Myocyte (in vitro differentiated cells): ENCODE results near the gene MMP24. TPM values are rescaled to one million over a fixed set of nuclear protein-coding genes. Genes with fewer than 3 reads are reported as not detected.
A peak's percentile ranks its signal among the peaks of the same experiment; 100 is the strongest.

ENCODE experiments used
- DNase-seq: peaks from one replicate; pipeline ENCODE4 v3.0.0-alpha.2; 2012; ENCODE audit warnings: low read depth
- total RNA-seq: library from RNA; depleted of rRNA; stranded (reverse); fragments of >200 nt; gene quantifications from 2 replicates; pipeline ENCODE4 v1.2.3, GENCODE V29; 2014

MMP24 gene
- total RNA-seq, 1 donor from 2014 or later: 0.29 TPM

DNA sequence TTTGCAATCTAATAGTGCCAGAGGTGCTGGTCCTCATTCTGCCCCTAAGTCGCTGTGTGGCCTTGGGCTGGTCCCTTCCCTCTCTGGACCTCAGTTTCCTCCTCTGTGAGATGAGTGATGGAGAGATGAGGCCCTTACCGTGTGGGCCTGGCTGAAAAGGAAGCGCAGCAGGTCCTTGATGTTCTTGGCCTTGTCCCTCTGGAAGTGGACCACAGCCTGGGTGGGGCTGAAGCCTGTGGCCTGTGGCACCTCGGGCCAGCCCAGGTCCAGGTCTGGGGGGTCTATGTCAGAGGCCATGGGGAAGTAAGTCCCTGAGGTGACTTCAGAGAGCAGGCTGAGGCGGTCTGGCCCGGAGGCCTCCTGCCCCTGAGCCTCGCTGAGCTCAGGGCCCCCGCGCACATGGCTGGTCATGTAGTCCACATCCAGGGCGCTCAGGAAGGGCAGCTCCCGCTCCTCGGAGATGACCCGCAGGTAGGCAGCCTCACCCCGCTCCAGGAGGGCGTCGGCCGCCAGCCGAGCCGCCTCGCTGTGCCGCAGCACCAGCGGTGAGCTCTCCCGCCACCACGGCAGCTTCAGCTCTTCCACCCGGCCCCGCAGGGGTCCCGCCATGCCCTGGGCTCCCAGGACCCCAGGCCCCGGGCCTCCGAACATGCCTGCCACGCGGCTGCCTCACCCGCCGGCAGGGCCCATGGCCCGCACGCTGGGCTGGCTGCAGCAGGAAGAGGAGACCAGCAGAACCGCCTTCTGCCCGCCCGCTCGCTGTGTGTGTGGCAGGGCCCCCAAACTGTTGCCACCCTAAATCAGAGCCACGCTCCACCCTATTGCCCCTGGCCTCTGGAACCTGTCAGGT lies 65.4 kb downstream of the MMP24 start, which contains the start of gene FAM83C:
Gene FAM83C (minus strand): TSS at position 772 of the 850 bp plus-strand sequence. CDS start 121 bp downstream, at position 651.
- no peak for DNase-seq

GRCh38 chr20:35292504-35293285 lies 66.2 kb downstream of the MMP24 start:
- DNase-seq: no peak

- no peak for DNase-seq
These were observed 67.1 kb downstream of the MMP24 start for GRCh38 chr20:35293303-35294292.

GRCh38 chr20:35294293-35294685 lies 67.8 kb downstream of the MMP24 start:
- DNase-seq: no peak

DNA sequence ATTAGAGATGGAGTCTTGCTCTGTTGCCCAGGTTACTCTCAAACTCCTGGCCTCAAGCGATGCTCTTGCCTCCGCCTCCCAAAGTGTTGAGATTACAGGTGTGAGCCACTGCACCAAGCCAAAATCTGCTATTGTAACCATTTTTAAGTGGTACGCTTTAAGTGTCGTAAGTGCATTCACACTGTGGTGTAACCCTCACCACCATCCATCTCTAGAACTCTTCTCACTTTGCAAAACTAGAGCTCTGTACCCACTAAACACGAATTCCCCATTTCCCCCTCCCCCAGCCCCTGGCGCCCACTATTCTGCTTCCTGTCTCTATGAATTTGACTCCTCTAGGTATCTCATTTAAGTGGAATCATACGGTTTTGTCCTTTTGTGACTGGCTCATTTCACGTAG lies 68.6 kb downstream of the MMP24 start:
- no peak for DNase-seq

- no peak for DNase-seq
These were observed 69.2 kb downstream of the MMP24 start for GRCh38 chr20:35295674-35296073.

DNA sequence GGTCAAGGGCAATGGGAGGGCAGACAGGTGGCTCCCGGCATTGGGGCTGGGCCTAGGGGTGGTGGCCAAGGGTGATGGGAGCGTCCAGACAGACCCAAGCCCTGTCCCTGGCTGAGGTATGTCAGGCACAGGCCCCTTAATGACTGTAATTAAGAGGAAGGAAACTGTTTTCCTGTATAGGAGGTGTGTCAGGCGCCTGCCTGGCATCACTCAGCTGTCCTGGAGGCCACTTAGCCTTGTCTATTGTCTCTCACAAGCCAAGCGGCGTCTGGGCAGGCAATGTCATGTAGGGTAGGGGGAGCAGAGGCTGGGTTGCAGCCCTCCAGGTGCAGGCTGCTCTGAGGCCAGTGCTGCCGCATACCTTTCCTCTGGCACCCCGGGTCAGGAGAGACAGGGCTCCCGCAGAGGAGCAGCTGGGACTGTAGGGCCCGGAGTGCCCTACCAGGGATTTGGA lies 69.6 kb downstream of the MMP24 start:
- no peak for DNase-seq

DNA sequence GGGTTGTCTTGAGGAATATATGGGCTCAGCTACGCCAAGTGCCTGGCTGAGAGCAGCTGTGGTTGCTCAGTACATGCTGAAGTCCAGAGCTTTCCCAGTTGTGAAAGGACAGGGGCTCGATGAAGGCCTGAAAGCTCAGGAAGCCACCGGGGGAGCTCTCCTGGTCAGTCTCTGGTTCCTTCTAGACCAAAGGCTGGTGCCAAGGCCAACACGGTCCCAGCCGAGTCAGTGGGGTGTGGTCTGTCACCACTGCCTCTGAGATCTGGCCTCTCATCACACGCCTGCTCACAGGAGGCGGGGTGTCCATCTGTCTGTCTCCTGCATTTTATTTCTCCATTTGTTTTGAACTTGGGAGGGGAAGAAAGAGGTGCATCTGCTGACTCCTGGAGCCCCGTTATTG lies 70.7 kb downstream of the MMP24 start:
- DNase-seq: no peak

GRCh38 chr20:35297740-35298139 lies 71.2 kb downstream of the MMP24 start:
- DNase-seq: no peak

- DNase-seq: no peak
These were observed 71.8 kb downstream of the MMP24 start for GRCh38 chr20:35298264-35298663.

GRCh38 chr20:35299780-35300179 lies 73.3 kb downstream of the MMP24 start:
- no peak for DNase-seq

DNA sequence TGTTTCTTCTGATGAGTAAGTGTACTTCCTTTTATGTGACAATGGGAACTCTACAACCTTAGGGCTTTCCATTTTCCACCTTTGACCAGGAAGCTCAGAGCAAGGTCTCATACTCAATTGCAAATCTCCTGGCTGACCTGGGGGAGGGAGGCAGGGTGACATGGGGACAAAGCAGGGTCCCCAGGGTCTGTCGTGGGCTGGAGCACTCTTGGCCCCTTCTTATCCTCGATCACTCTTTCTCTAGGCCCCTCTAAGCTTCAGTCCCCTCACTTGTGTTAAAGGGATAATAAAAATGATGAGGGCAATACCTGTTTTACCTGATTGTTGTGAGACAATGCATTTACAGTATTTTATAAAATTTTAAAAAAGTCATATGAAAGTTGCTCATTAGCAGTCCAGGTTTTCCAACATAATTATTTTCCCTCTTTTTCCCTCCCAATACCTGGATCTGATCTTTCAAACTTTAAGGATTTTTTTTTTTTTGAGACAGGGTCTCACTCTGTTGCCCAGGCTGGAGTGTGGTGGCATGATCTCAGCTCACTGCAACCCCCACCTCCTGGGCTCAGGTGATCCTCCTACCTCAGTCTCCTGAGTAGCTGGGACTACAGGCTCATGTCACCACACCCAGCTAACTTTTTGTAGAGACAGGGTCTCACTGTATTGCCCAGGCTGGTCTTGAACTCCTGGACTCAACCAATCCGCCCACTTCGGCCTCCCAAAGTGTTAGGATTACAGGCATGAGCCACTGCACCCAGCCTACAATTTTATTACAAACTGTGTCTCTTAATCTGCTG lies 74.2 kb downstream of the MMP24 start:
- DNase-seq: no peak

DNA sequence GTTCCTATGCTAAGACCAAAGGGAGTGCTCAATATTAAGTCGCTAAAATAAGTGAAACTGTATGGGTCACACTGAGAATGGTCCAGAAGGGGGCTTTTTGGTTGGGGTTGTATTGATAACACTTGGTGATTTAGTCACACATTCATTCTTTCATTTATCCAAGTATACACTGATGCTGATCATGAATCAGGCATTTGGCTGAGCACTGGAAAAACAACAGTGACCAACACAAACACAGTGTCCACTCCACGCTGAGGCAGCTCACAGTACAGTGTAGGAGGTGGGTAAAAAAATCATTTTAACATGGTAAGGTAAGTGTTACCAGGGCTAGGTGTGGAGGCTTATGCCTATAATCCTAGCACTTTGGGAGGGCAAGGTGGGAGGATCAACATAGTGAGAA lies 74.9 kb downstream of the MMP24 start:
- DNase-seq: no peak

DNA sequence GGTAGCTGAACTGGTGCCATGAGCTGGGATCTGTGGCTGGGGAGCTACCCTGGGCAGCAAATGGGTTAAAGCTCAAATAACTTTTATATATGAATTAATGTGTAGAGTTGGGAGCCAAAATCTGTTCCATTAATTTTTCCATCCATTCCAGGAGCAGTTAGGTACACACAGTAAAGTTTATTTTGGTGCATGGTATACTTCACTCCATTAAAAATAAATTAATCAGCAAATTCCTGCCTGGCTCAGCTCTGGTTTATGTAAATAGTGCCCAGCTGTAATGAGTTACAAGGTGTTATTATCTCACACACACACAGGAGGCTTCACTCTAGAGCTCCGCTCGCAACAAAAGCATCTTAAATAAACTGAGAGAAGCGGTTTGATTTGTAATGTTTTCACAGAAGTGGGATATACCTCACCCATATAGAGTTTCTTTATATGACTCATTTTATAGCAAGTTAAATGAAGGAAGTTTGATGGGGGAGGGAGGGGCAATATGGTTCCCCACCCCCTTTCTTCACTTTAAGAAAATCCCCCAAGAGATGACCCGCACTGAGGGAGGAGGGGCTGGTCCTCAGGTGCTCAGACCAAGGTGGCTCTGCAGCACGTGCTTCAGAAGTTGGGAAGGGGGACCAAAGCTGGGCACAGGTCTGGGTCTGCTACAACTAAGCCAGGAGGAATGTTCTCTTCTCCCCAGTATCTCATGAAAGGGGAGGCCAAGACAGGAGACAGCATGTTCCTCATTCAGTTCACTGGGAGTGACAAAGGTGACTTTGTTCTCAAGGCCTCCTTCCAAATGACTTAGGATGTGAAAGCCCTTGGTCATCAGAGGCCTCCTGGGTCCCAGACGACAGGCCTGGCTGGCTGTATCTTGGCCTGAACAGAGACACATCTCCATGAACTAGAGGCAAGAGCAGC lies 76.2 kb downstream of the MMP24 start:
- no peak for DNase-seq

GRCh38 chr20:35303382-35303734 lies 76.9 kb downstream of the MMP24 start:
- DNase-seq: no peak

DNA sequence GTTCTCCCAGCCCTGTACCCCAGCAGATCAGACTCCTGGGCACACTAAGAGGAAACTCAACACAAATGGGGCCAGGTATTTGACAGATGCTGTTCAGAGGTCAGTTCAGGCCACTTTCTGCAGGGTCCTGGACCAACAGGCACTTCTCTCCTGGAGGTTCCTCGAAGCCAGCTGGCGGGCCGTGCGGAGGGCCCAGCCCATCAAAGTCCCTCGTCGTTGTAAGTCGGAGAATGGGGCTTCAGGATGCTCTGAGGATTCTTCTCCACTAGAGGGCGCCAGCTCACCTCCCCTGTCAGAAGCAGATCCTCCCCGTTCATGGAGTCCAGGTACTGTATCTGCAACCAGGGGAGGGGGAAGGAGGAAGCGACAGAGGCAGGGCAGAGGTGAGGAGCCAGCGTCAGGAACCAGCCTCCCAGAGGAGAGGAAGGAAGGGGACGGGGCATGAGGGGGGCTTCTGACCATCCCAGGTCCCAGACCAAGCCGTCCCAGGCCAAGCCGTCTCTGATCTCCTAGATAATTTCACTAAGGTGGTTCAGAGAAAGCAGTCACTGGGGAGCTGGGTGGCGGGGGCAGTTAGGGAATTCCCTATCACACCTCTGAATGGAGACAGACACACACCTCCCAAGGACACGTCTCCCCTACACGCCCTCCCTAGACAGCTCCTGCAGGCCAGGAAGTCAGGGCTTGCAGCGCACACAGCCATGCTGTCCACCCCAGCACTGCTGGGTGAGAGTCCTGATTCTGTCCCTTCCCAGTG lies 77.4 kb downstream of the MMP24 start:
- peak; percentile 93 for DNase-seq

DNA sequence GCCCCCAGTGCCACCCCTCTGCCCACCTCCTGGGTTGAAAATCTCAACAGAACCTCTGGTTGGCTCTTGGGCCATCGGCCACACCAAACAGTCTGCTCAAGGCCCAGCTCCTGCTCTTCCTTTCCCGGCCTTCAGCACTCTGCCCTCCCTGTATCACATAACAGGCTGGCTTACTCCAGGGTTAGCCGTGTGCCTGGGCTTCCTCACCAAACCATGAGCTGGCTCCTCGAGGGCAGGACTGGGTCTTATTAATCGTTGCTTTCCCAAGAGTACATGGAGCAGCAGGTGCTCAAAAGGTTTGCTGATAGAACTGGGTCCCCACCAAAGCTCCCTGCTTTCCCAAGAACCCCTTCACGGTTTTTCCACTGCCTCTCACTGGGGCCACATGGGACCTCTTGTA lies 78.5 kb downstream of the MMP24 start:
- DNase-seq: peak; percentile 68
